Thymus (tissue), 11 donors: ENCODE measurements around the gene PLSCR4. TPM values are rescaled to one million over a fixed set of nuclear protein-coding genes. Genes with fewer than 3 reads are reported as not detected.

ENCODE experiments used
- DNase-seq, 9 donors: peaks; one replicate each; pipeline ENCODE4 v3.0.0-alpha.2; 2013; ENCODE audit warnings: low spot score in 9 of 9, low read depth in 6 of 9, missing footprints in 1 of 9
- H3K27ac ChIP-seq, 2 donors: one replicate each; pipeline ENCODE4 v1.5.1; 2013; ENCODE audit warnings: control low read depth in 1 of 2, low read depth in 1 of 2, low read length in 1 of 2, mild to moderate bottlenecking in 1 of 2, moderate library complexity in 1 of 2
- H3K27me3 ChIP-seq, 2 donors: one replicate each; pipeline ENCODE4 v1.5.1; 2013; ENCODE audit warnings: low read length in 1 of 2; ENCODE audit not compliant: control insufficient read depth in 2 of 2, insufficient read depth in 1 of 2
- H3K36me3 ChIP-seq, 2 donors: one replicate each; pipeline ENCODE4 v1.5.1; 2013; ENCODE audit warnings: low read length in 1 of 2, mild to moderate bottlenecking in 1 of 2, moderate library complexity in 1 of 2; ENCODE audit not compliant: control insufficient read depth in 2 of 2, insufficient read depth in 2 of 2
- H3K4me1 ChIP-seq, 2 donors: one replicate each; pipeline ENCODE4 v1.5.1; 2013; ENCODE audit warnings: low read length in 2 of 2; ENCODE audit not compliant: control insufficient read depth in 2 of 2, insufficient read depth in 2 of 2
- H3K4me3 ChIP-seq, 2 donors: one replicate each; pipeline ENCODE4 v1.5.1; 2013; ENCODE audit warnings: low read length in 2 of 2, control low read depth in 1 of 2, mild to moderate bottlenecking in 1 of 2
- H3K9me3 ChIP-seq, 2 donors: one replicate each; pipeline ENCODE4 v1.5.1; 2013; ENCODE audit warnings: low read length in 1 of 2, mild to moderate bottlenecking in 1 of 2; ENCODE audit not compliant: control insufficient read depth in 2 of 2, insufficient read depth in 1 of 2
- WGBS: extraction: QIAGEN DNeasy Blood & Tissue Kit; methylation state at CpG from one replicate; pipeline ENCODE4 v1.1.7; 2013; 5-methylcytosine and 5-hydroxymethylcytosine counted together
- polyA plus RNA-seq: library from polyadenylated mRNA; stranded (reverse); fragments of 200-250 nt; gene quantifications from one replicate; pipeline ENCODE4 v1.2.3, GENCODE V29; 2013
- total RNA-seq: library from RNA; stranded (reverse); fragments of 120-200 nt; gene quantifications from one replicate; pipeline ENCODE4 v1.2.4, GENCODE V29; 2013
- donor health status: healthy.

The PLSCR4 gene
- total and polyA plus RNA-seq, 2 donors: 4.1 to 11.8 TPM

DNA sequence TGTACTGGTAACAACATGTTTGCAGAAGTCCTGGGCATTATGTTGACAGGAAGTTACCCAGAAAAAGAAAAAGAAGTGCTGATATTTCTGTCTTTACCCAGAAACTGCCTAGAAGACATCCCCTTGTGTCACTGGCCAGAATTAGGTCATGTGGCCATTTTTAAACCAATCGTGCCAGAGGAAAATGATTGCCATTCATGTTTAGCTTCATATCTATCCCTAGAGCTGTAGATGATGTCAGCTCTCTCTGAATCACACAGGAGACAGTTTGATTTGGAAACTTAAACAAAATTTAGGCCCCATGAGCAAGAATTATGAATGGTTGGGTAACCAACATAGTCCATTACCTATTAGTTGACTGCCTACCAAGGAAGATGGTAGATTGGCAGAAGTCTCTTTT, 81.0 kb downstream of the PLSCR4 start:
- Histone ChIP-seq H3K27me3 (no peaks in the 10 kb centered on the region), H3K4me3 (no peak overlapping the region), H3K27ac (no peak overlapping the region), H3K36me3 (no peaks in the 10 kb centered on the region), H3K9me3 (no peaks in the 10 kb centered on the region), H3K4me1 (no peaks in the 10 kb centered on the region)
- WGBS: 95% methylated on average over 1 of the region's 1 CpG
- DNase-seq: no peak

DNA sequence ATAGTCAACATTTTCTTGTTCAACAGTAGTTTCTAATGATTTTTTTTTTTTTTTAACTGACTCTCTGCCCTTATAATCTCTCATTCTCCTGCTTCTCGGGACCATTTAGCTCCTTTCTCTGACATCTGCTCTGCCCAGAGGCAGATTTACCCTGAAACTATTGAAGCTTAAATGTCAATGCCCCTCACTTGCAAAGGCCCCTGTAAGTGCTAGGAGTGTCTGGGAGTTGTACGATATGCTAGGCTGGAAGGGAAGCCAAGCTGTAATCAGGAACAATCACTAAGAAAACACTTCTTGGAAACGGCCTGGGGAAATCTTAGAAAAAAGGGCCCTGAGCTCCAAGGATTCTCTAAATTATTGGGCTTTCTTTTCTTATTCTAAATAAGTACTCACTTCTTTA, 84.1 kb downstream of the PLSCR4 start:
- no peak overlapping the region for H3K4me3 ChIP-seq
- 89% methylated on average over 3 of the region's 3 CpGs for WGBS
- no peak overlapping the region for H3K27ac ChIP-seq
- peaks cover 10 to 17% of the 10 kb centered on the region in 2 donors for H3K27me3 ChIP-seq
- no peaks in the 10 kb centered on the region for H3K4me1 ChIP-seq
- no peak for DNase-seq
- H3K36me3 ChIP-seq: no peaks in the 10 kb centered on the region
- no peaks in the 10 kb centered on the region for H3K9me3 ChIP-seq

DNA sequence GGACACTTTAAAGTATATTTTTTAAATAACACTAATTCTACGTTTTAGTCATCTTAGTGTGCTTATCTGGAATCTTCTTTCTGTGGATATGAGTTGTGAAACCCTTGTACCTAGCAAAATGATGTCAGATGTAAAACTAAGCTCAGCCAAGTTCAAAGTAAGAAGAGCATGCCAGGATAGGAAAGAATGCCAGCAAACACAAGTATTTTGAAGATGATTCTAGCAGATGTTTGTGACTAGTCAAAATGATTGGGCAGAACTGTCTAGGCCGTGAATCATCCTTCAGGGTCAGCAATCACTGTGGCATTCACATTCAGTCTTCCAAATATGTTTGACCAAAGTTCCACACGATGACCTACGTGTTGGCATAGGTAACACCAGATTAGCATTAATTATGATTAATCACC, 84.5 kb downstream of the PLSCR4 start:
- Histone ChIP-seq H3K9me3 (no peaks in the 10 kb centered on the region), H3K4me3 (no peak overlapping the region), H3K36me3 (no peaks in the 10 kb centered on the region), H3K4me1 (peaks cover 0 to 3% of the 10 kb centered on the region in 2 donors), H3K27me3 (peaks cover 13 to 21% of the 10 kb centered on the region in 2 donors), H3K27ac (no peak overlapping the region)
- DNase-seq: no peak
- WGBS: 91% methylated on average over 4 of the region's 4 CpGs

DNA sequence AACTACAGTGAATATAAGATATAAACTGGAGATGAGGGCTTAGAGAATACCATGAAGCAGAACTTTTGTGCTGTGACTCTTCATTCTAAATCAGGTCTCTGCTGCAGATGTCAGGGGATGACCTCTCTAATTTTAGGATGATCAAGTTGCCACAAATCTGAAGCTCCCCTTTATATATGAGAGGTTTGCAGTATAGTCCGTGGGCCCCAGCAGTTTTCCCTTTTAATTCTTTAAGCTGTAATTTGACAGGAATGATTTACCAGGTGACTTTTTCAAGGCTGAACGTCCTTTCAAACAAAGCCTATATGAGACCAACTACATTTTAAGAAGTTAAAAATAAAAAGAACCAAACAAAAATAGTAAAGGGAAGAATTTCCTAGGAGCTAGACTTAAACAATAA, 85.0 kb downstream of the PLSCR4 start:
- Histone ChIP-seq H3K4me1 (peaks cover 0 to 6% of the 10 kb centered on the region in 2 donors), H3K27ac (no peak overlapping the region), H3K36me3 (no peaks in the 10 kb centered on the region), H3K9me3 (no peaks in the 10 kb centered on the region), H3K27me3 (peaks cover 16 to 26% of the 10 kb centered on the region in 2 donors), H3K4me3 (no peak overlapping the region)
- no peak for DNase-seq
- WGBS: 84% methylated on average over 2 of the region's 2 CpGs

DNA sequence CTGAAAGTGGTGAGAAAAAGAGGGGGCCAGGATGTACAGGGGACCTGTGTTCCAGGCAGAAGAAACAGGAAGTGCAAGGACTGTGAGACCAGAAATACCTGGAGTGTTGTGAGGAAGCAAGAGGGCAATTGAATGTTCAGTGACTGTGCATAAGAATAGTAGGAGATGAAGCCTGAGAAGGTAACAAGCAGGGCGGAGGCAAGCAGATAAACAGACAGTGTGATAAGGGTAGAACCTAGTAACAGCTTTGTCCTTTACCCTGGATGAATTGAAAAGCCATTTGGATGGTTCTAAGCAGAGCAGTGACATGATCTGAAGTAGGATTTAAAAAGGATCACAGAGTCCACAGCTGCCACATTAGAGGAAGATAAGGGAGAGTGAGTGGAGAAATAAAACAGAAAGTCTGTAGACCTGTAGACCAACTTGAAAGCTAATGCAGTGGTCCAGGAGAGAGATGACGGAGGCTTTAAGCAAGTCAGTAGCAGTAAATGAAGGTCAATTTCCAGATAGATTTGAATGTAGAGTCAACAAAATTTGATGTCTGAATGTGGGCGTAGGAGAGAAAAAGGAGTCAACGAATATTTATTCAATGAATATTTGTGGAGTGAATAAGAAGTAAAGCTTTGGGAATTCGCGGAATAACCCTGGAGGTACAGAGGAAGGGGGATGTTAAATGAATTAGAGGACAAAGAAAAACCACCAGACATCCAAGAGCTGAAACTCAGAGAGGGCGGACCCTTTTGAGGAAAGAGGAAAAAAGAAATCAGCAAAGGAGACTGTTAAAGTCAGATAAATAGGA, 85.7 kb downstream of the PLSCR4 start:
- peaks cover 23 to 33% of the 10 kb centered on the region in 2 donors for H3K27me3 ChIP-seq
- no peaks in the 10 kb centered on the region for H3K9me3 ChIP-seq
- H3K4me3 ChIP-seq: no peak overlapping the region
- H3K4me1 ChIP-seq: peaks cover 0 to 6% of the 10 kb centered on the region in 2 donors
- H3K36me3 ChIP-seq: no peaks in the 10 kb centered on the region
- 97% methylated on average over 7 of the region's 7 CpGs for WGBS
- H3K27ac ChIP-seq: no peak overlapping the region
- DNase-seq: no peak

DNA sequence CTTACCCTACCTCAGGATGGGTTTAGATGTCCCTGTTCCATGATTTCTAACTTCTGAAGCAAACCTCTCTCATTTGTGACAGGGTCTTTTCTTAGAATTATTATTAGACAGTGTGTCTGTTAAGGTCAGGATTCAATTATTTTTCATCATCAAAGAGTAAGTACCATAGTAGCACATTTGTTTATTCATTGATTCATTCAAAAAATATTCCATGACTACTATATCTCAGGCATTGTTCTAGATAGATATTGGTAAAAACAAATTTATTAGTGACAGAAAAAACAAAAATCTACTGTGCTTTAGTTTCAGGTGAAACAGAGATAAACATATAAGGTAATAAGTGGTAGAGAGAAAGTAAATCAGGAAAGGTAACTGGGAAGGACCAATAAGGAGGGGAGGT, 86.4 kb downstream of the PLSCR4 start:
- H3K4me1 ChIP-seq: peaks cover 0 to 6% of the 10 kb centered on the region in 2 donors
- no peak overlapping the region for H3K4me3 ChIP-seq
- H3K27me3 ChIP-seq: peaks cover 24 to 40% of the 10 kb centered on the region in 2 donors
- H3K27ac ChIP-seq: peak overlapping the region in 1 of 2 donors; percentile 26
- no peaks in the 10 kb centered on the region for H3K36me3 ChIP-seq
- H3K9me3 ChIP-seq: no peaks in the 10 kb centered on the region
- DNase-seq: no peak

DNA sequence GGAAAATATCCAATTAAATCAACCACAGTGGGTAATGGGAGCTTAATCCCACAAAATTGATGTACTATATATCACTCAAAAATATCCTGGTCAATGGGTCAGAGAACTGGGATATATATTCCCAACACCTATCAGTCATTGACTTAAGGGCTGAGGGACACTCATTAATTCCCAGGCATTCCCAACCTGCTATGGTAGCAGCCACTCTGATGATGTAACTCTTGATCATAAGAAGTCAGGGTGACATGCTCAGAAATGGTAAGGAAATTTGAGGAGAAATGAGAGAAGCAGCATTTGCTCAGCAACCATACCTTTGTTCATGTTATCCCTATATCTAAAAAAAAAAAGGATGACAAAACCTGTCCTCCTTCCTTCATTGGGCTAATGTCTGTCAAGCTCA, 86.8 kb downstream of the PLSCR4 start:
- Histone ChIP-seq H3K27ac (peak overlapping the region in 1 of 2 donors; percentile 26), H3K27me3 (peaks cover 24 to 43% of the 10 kb centered on the region in 2 donors), H3K9me3 (no peaks in the 10 kb centered on the region), H3K4me1 (peaks cover 0 to 6% of the 10 kb centered on the region in 2 donors), H3K4me3 (no peak overlapping the region), H3K36me3 (no peaks in the 10 kb centered on the region)
- no peak for DNase-seq

DNA sequence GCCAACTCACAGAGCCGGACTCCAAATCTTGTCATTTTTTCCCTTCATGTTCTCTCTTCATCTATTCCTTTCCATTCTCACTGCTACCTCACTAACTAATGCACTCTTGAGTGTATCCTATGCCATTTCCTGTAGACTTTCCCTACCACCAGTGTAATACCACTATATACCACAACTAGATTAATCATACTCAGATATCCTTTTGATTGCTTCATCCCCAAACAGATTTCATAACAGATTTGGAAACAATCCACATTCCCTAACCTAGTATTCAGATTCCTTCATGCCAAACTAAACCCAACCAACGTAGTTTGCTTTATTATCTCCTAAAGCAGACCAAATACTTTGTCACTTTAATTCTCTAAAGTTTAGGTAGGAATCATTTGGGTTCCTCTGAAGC, 87.3 kb downstream of the PLSCR4 start:
- no peaks in the 10 kb centered on the region for H3K9me3 ChIP-seq
- no peaks in the 10 kb centered on the region for H3K36me3 ChIP-seq
- no peak for DNase-seq
- WGBS: 88% methylated on average over 2 of the region's 2 CpGs
- H3K4me3 ChIP-seq: no peak overlapping the region
- H3K27ac ChIP-seq: no peak overlapping the region
- H3K4me1 ChIP-seq: peaks cover 0 to 6% of the 10 kb centered on the region in 2 donors
- H3K27me3 ChIP-seq: peaks cover 24 to 47% of the 10 kb centered on the region in 2 donors

DNA sequence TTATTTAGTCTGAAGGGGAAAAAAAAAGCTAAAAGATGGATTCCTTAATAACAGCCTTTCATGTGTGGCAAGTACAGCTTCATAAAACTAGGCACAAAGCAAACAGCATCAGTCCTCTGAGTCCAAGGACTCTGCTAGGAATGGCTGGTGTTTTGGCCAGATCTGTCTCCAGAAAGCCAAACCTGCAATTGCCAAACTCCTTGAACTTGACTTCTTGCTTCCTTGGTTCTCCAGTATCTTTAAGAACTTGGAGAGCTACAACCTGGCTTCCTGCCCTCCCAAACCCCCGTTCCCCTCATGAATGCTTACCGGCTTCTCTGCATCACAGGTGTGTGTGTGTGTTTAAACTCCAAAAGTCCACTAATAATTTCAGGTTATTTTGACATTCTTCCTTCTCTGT, 88.3 kb downstream of the PLSCR4 start:
- H3K36me3 ChIP-seq: no peaks in the 10 kb centered on the region
- no peak overlapping the region for H3K27ac ChIP-seq
- H3K4me1 ChIP-seq: peaks cover 0 to 6% of the 10 kb centered on the region in 2 donors
- WGBS: 95% methylated on average over 2 of the region's 2 CpGs
- DNase-seq: no peak
- no peaks in the 10 kb centered on the region for H3K9me3 ChIP-seq
- peaks cover 24 to 48% of the 10 kb centered on the region in 2 donors for H3K27me3 ChIP-seq
- H3K4me3 ChIP-seq: no peak overlapping the region
